K562 (cell line): ENCODE results near the gene PHF21A. TPM values are rescaled to one million over a fixed set of nuclear protein-coding genes. Genes with fewer than 3 reads are reported as not detected.
A peak's percentile ranks its signal among the peaks of the same experiment; 100 is the strongest.

Experiments used
- HNRNPK ChIP-seq: fragments of 200-400 bp; formaldehyde crosslinking; IDR thresholded peaks from one replicate; pipeline ENCODE4 v1.6.1; 2018; ENCODE audit warnings: mild to moderate bottlenecking, low read depth, low read length; ENCODE audit not compliant: poor library complexity, severe bottlenecking
- PCBP1 ChIP-seq: fragments of 200-400 bp; formaldehyde crosslinking; IDR thresholded peaks from 2 replicates; pipeline ENCODE4 v1.6.1; 2018; ENCODE audit warnings: mild to moderate bottlenecking, low read depth, low read length; ENCODE audit not compliant: poor library complexity, severe bottlenecking
- TBL1XR1 ChIP-seq, 2 experiments: IDR thresholded peaks; 2 replicates each; pipeline ENCODE4 v1.6.1; 2012; ENCODE audit warnings: improper control_type of control experiment in 2 of 2, low read length in 2 of 2, mild to moderate bottlenecking in 1 of 2
- XRCC5 ChIP-seq: fragments of 200-400 bp; formaldehyde crosslinking; IDR thresholded peaks from 2 replicates; pipeline ENCODE4 v1.6.1; 2017; ENCODE audit warnings: low read depth, mild to moderate bottlenecking, low read length
- ZNF75A ChIP-seq: fragments of 450-650 bp; formaldehyde crosslinking; IDR thresholded peaks from 2 replicates; pipeline ENCODE4 v1.4.0; 2020; ENCODE audit warnings: mild to moderate bottlenecking
- polyA plus RNA-seq, 8 experiments: library from polyadenylated mRNA; depleted of rRNA in 4 of 8; stranded (reverse) in 5 of 8; unstranded in 3 of 8; fragments of >200 nt; fragmentation: Nextera tagmentation in 2 of 8; fragmentation: Illumina TruSeq in 1 of 8; extraction: Ambion mirVana in 2 of 8; extraction: Trizol in 1 of 8; gene quantifications; 2 replicates each; pipeline versions ENCODE4 v1.2.1 to v1.2.3, GENCODE V29; 2011 to 2014; ENCODE audit warnings: inconsistent platforms in 1 of 8, missing spikeins in 1 of 8
- total RNA-seq, 7 experiments: library from RNA; depleted of rRNA in 6 of 7; stranded (reverse); fragments of >200 nt in 6 of 7; fragmentation: Illumina TruSeq in 2 of 7; extraction: Trizol in 2 of 7; gene quantifications; 2 replicates each; pipeline versions ENCODE4 v1.2.1 to v1.2.3, GENCODE V29; 2011 to 2021; ENCODE audit warnings: low replicate concordance in 1 of 7
- TF ChIP-seq, protein P1 (sequence below), 2 experiments: fragments of 450-650 bp in 1 of 2; sonication (generic) in 1 of 2; formaldehyde crosslinking in 1 of 2; IDR thresholded peaks; 2 replicates each; pipeline versions ENCODE4 v1.7.1 to v1.9.0; 2016 to 2022; ENCODE audit warnings: inconsistent platforms in 1 of 2, mild to moderate bottlenecking in 1 of 2, missing genetic modification reagents in 1 of 2
- TF ChIP-seq, protein P2 (sequence below): fragments of 450-650 bp; formaldehyde crosslinking; conservative IDR thresholded peaks from 2 replicates; pipeline ENCODE4 v1.4.0; 2022; ENCODE audit warnings: mild to moderate bottlenecking, missing genetic modification characterization

Gene PHF21A
- total and polyA plus RNA-seq, 9 of the 15 experiments (the other 6 are each of a cell fraction or from before 2014, with no cell fraction given): 1.5 to 32.4 (median 10.7) TPM

DNA sequence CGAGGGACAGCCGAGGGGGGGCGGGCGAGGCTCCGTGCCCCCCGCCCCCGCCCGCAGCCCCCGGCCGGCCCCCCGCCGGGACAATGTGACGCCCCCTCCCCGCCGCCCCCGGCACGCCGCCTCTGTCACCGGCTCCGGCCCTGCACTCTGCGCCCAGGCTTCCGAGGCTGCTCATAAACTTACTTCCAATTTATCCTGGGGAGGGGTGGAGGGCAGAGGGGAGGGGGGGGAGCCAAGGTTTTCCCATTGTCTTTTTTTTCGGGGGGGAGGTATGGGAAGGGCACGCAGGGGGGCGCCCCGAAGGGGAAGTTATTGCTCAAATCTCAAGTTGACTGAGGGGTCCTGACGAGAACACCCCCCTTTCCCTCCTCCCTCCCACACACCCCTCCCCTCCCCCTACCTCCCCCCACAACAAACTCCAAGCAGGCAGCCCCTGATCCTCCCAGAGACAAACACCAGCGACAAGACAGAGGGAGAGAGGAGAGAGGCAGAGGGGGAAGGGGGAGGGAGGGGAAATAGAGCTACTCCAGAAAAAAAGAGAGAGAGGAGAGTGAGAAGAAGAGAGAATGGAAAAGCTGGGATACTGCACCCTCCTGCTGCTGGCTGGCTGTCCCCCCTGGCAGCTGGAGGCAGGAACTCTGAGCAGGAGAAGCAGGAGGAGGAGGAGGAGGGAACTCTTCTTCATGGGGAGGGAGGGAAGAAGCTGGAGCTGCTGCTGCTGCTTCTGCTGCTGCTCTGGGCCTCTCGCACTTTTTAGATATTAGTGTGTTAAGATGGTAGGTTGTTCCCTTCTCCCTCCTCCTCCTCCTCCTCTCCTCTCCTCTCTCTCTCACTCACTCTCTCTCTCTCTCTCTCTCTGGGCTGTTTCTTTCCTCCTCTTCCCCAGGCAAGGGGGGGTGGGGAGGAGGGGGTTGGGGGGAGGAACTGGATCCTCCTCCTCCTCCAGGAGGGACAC lies 631 bp downstream of the PHF21A start (continued):
- TF ChIP-seq, protein P1, sequence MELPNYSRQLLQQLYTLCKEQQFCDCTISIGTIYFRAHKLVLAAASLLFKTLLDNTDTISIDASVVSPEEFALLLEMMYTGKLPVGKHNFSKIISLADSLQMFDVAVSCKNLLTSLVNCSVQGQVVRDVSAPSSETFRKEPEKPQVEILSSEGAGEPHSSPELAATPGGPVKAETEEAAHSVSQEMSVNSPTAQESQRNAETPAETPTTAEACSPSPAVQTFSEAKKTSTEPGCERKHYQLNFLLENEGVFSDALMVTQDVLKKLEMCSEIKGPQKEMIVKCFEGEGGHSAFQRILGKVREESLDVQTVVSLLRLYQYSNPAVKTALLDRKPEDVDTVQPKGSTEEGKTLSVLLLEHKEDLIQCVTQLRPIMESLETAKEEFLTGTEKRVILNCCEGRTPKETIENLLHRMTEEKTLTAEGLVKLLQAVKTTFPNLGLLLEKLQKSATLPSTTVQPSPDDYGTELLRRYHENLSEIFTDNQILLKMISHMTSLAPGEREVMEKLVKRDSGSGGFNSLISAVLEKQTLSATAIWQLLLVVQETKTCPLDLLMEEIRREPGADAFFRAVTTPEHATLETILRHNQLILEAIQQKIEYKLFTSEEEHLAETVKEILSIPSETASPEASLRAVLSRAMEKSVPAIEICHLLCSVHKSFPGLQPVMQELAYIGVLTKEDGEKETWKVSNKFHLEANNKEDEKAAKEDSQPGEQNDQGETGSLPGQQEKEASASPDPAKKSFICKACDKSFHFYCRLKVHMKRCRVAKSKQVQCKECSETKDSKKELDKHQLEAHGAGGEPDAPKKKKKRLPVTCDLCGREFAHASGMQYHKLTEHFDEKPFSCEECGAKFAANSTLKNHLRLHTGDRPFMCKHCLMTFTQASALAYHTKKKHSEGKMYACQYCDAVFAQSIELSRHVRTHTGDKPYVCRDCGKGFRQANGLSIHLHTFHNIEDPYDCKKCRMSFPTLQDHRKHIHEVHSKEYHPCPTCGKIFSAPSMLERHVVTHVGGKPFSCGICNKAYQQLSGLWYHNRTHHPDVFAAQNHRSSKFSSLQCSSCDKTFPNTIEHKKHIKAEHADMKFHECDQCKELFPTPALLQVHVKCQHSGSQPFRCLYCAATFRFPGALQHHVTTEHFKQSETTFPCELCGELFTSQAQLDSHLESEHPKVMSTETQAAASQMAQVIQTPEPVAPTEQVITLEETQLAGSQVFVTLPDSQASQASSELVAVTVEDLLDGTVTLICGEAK (IDR thresholded peaks at IDR 0.05): no peak
- TF ChIP-seq, protein P1 (CRISPR knock-in tag; IDR thresholded peaks at IDR 0.05): no peak
- no peak for TF ChIP-seq HNRNPK
- TF ChIP-seq, protein P2, sequence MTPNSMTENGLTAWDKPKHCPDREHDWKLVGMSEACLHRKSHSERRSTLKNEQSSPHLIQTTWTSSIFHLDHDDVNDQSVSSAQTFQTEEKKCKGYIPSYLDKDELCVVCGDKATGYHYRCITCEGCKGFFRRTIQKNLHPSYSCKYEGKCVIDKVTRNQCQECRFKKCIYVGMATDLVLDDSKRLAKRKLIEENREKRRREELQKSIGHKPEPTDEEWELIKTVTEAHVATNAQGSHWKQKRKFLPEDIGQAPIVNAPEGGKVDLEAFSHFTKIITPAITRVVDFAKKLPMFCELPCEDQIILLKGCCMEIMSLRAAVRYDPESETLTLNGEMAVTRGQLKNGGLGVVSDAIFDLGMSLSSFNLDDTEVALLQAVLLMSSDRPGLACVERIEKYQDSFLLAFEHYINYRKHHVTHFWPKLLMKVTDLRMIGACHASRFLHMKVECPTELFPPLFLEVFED: 0 out of 2 replicates have a peak, but pooled peaks have one; percentile 49
- TF ChIP-seq XRCC5: peak; percentile 27; the same call in 1 of the 2 replicates
- TF ChIP-seq TBL1XR1 (IDR thresholded peaks at IDR 0.05; ENCODE audit: low read length in 2 of 2): no peak
- TF ChIP-seq ZNF75A: no peak
- no peak for TF ChIP-seq PCBP1
